HEK293 (cell line): ENCODE results near the gene RGPD8.

ENCODE experiments used
- CTCF ChIA-PET: fragments of 350-600 bp; formaldehyde crosslinking; extraction: SDS; loops from one replicate; lab custom pipeline; 2021; ENCODE audit warnings: antibody characterized with exemption; lab: Yijun Ruan, JAX
- POLR2A ChIA-PET: fragments of 300-600 bp; formaldehyde crosslinking; extraction: SDS; loops from one replicate; lab custom pipeline; 2020; ENCODE audit warnings: antibody characterized with exemption, inconsistent platforms; lab: Yijun Ruan, JAX
- H3K27ac ChIP-seq: fragments of 200-500 bp; sonication (Bioruptor generic); 2 replicates; pipeline ENCODE4 v1.5.1; 2014; ENCODE audit warnings: low read depth, low read length, control low read depth, inconsistent platforms; ENCODE audit errors: extremely low read depth
- H3K36me3 ChIP-seq, 2 experiments: fragments of 200-500 bp in 1 of 2; sonication (Bioruptor generic) in 1 of 2; 1 replicate in 1 of 2; 2 replicates in 1 of 2; pipeline ENCODE4 v1.5.1; 2014 to 2017; ENCODE audit warnings: inconsistent platforms in 2 of 2, low read length in 2 of 2; ENCODE audit not compliant: control insufficient read depth in 2 of 2, insufficient read depth in 1 of 2
- H3K4me1 ChIP-seq: fragments of 200-500 bp; sonication (Bioruptor generic); 2 replicates; pipeline ENCODE4 v1.5.1; 2014; ENCODE audit warnings: mild to moderate bottlenecking, low read length, inconsistent platforms; ENCODE audit not compliant: control insufficient read depth, insufficient read depth
- H3K4me3 ChIP-seq: 2 replicates; pipeline ENCODE4 v1.5.1; 2011; ENCODE audit warnings: low read depth, mild to moderate bottlenecking, control low read depth, low read length, moderate library complexity
- H3K9me3 ChIP-seq: fragments of 200-500 bp; sonication (Bioruptor generic); 2 replicates; pipeline ENCODE4 v1.5.1; 2014; ENCODE audit warnings: low read depth, low read length, inconsistent platforms; ENCODE audit not compliant: control insufficient read depth, insufficient read depth
- KLF16 ChIP-seq: fragments of 450-650 bp; formaldehyde crosslinking; IDR thresholded peaks from 2 replicates; pipeline ENCODE4 v1.5.1; 2017; ENCODE audit warnings: missing biosample characterization, missing genetic modification characterization
- ZNF121 ChIP-seq: fragments of 450-650 bp; formaldehyde crosslinking; IDR thresholded peaks from 2 replicates; pipeline ENCODE4 v1.5.1; 2016; ENCODE audit warnings: missing biosample characterization, missing genetic modification characterization
- ZNF155 ChIP-seq: fragments of 450-650 bp; formaldehyde crosslinking; IDR thresholded peaks from 2 replicates; pipeline ENCODE4 v1.5.1; 2016; ENCODE audit warnings: missing biosample characterization, missing genetic modification characterization
- ZNF292 ChIP-seq: fragments of 450-650 bp; formaldehyde crosslinking; IDR thresholded peaks from 2 replicates; pipeline ENCODE4 v1.5.1; 2016; ENCODE audit warnings: low read depth, missing biosample characterization, missing genetic modification characterization, borderline replicate concordance
- ZNF416 ChIP-seq: fragments of 450-650 bp; formaldehyde crosslinking; IDR thresholded peaks from 2 replicates; pipeline ENCODE4 v1.5.1; 2016; ENCODE audit warnings: missing biosample characterization, missing genetic modification characterization
- ZNF514 ChIP-seq: fragments of 450-650 bp; formaldehyde crosslinking; IDR thresholded peaks from 2 replicates; pipeline ENCODE4 v1.5.1; 2016; ENCODE audit warnings: missing biosample characterization, missing genetic modification characterization
- ZNF701 ChIP-seq: fragments of 450-650 bp; formaldehyde crosslinking; IDR thresholded peaks from 2 replicates; pipeline ENCODE4 v1.5.1; 2016; ENCODE audit warnings: missing biosample characterization, missing genetic modification characterization
- ZNF843 ChIP-seq: fragments of 450-650 bp; formaldehyde crosslinking; IDR thresholded peaks from 2 replicates; pipeline ENCODE4 v1.5.1; 2016; ENCODE audit warnings: missing biosample characterization, missing genetic modification characterization
- ZXDB ChIP-seq: fragments of 450-650 bp; formaldehyde crosslinking; IDR thresholded peaks from 2 replicates; pipeline ENCODE4 v1.5.1; 2016; ENCODE audit warnings: missing biosample characterization, missing genetic modification characterization
- TF ChIP-seq, protein P1 (sequence below): fragments of 450-650 bp; formaldehyde crosslinking; IDR thresholded peaks from 2 replicates; pipeline ENCODE4 v1.5.1; 2016; ENCODE audit warnings: missing biosample characterization, missing genetic modification characterization
- TF ChIP-seq, protein P2 (sequence below): fragments of 450-650 bp; formaldehyde crosslinking; IDR thresholded peaks from 2 replicates; pipeline ENCODE4 v1.5.1; 2016; ENCODE audit warnings: missing biosample characterization, missing genetic modification characterization, borderline replicate concordance
- TF ChIP-seq, protein P3 (sequence below): fragments of 450-650 bp; formaldehyde crosslinking; conservative IDR thresholded peaks from 2 replicates; pipeline ENCODE4 v1.5.1; 2016; ENCODE audit warnings: low read depth, missing biosample characterization, missing genetic modification characterization
- TF ChIP-seq, protein P4 (sequence below): fragments of 450-650 bp; formaldehyde crosslinking; IDR thresholded peaks from 2 replicates; pipeline ENCODE4 v1.5.1; 2017; ENCODE audit warnings: missing biosample characterization, missing genetic modification characterization
- TF ChIP-seq, protein P5 (sequence below): fragments of 450-650 bp; formaldehyde crosslinking; IDR thresholded peaks from 2 replicates; pipeline ENCODE4; 2016; ENCODE audit warnings: missing biosample characterization, missing genetic modification characterization

Gene RGPD8

DNA sequence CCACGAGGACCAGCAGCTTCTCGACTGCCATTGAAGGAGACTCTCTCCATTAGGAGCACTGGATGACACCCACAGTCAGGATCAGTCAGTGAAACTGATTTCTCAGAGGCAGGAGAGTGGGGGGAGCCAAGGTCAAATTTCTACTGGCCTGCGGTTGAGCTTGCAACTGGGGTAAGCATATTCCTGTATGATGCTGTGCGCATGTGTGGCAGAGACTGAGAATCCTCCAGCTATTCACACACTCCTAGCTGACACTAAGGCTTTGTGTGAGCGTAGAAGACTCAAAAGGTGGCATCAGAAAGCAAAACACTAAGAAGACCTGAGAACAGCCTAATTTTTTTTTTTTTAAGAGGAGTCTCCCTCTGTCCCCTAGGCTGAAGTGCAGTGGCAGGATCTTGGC lies 28.7 kb upstream of the RGPD8 start:
- Histone ChIP-seq H3K4me3 (no peak overlapping the region), H3K27ac (no peak overlapping the region), H3K36me3 (no peaks in the 10 kb centered on the region), H3K9me3 (no peaks in the 10 kb centered on the region), H3K4me1 (no peaks in the 10 kb centered on the region)
- TF ChIP-seq ZXDB (no peak), ZNF121 (tag by site-specific recombination) (no peak), ZNF292 (tag by site-specific recombination) (no peak), ZNF155 (tag by site-specific recombination) (no peak)
- TF ChIP-seq, protein P1, sequence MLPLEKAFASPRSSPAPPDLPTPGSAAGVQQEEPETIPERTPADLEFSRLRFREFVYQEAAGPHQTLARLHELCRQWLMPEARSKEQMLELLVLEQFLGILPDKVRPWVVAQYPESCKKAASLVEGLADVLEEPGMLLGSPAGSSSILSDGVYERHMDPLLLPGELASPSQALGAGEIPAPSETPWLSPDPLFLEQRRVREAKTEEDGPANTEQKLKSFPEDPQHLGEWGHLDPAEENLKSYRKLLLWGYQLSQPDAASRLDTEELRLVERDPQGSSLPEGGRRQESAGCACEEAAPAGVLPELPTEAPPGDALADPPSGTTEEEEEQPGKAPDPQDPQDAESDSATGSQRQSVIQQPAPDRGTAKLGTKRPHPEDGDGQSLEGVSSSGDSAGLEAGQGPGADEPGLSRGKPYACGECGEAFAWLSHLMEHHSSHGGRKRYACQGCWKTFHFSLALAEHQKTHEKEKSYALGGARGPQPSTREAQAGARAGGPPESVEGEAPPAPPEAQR, result no peak
- TF ChIP-seq, protein P2, sequence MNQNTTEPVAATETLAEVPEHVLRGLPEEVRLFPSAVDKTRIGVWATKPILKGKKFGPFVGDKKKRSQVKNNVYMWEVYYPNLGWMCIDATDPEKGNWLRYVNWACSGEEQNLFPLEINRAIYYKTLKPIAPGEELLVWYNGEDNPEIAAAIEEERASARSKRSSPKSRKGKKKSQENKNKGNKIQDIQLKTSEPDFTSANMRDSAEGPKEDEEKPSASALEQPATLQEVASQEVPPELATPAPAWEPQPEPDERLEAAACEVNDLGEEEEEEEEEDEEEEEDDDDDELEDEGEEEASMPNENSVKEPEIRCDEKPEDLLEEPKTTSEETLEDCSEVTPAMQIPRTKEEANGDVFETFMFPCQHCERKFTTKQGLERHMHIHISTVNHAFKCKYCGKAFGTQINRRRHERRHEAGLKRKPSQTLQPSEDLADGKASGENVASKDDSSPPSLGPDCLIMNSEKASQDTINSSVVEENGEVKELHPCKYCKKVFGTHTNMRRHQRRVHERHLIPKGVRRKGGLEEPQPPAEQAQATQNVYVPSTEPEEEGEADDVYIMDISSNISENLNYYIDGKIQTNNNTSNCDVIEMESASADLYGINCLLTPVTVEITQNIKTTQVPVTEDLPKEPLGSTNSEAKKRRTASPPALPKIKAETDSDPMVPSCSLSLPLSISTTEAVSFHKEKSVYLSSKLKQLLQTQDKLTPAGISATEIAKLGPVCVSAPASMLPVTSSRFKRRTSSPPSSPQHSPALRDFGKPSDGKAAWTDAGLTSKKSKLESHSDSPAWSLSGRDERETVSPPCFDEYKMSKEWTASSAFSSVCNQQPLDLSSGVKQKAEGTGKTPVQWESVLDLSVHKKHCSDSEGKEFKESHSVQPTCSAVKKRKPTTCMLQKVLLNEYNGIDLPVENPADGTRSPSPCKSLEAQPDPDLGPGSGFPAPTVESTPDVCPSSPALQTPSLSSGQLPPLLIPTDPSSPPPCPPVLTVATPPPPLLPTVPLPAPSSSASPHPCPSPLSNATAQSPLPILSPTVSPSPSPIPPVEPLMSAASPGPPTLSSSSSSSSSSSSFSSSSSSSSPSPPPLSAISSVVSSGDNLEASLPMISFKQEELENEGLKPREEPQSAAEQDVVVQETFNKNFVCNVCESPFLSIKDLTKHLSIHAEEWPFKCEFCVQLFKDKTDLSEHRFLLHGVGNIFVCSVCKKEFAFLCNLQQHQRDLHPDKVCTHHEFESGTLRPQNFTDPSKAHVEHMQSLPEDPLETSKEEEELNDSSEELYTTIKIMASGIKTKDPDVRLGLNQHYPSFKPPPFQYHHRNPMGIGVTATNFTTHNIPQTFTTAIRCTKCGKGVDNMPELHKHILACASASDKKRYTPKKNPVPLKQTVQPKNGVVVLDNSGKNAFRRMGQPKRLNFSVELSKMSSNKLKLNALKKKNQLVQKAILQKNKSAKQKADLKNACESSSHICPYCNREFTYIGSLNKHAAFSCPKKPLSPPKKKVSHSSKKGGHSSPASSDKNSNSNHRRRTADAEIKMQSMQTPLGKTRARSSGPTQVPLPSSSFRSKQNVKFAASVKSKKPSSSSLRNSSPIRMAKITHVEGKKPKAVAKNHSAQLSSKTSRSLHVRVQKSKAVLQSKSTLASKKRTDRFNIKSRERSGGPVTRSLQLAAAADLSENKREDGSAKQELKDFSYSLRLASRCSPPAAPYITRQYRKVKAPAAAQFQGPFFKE (tag by site-specific recombination), result no peak
- TF ChIP-seq, protein P3, sequence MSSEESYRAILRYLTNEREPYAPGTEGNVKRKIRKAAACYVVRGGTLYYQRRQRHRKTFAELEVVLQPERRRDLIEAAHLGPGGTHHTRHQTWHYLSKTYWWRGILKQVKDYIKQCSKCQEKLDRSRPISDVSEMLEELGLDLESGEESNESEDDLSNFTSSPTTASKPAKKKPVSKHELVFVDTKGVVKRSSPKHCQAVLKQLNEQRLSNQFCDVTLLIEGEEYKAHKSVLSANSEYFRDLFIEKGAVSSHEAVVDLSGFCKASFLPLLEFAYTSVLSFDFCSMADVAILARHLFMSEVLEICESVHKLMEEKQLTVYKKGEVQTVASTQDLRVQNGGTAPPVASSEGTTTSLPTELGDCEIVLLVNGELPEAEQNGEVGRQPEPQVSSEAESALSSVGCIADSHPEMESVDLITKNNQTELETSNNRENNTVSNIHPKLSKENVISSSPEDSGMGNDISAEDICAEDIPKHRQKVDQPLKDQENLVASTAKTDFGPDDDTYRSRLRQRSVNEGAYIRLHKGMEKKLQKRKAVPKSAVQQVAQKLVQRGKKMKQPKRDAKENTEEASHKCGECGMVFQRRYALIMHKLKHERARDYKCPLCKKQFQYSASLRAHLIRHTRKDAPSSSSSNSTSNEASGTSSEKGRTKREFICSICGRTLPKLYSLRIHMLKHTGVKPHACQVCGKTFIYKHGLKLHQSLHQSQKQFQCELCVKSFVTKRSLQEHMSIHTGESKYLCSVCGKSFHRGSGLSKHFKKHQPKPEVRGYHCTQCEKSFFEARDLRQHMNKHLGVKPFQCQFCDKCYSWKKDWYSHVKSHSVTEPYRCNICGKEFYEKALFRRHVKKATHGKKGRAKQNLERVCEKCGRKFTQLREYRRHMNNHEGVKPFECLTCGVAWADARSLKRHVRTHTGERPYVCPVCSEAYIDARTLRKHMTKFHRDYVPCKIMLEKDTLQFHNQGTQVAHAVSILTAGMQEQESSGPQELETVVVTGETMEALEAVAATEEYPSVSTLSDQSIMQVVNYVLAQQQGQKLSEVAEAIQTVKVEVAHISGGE (tag by site-specific recombination), result no peak
- POLR2A ChIA-PET, result interaction anchor here (0.7 kb wide), 1 partner anchor 78 kb away, joined by 3 read pairs; no protein-coding TSS in a partner anchor
- CTCF ChIA-PET, result interaction anchor here (0.8 to 1.0 kb wide), 2 partner anchors 17 to 480 kb away, joined by 3 to 5 read pairs; no protein-coding TSS in a partner anchor

DNA sequence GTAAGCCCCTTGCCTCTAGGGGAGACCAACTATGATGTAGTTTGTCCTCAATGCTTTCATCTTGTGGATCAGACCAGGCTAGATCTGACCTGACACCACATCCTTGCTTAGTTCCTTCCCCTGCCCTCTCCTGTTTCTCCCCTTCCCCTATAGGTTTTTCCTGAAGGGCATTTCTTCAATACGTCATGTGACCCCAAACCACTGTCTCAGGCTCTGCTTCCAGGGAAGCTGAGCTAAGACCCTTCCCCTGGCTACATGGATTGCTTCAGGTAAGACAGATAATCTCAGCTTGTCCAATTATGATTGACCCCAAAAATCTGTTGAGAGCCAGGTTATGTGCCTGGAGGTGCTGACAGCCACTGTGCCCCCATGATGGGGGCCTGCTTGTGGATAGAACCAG lies 25.9 kb upstream of the RGPD8 start:
- POLR2A ChIA-PET, result no interaction called here
- Histone ChIP-seq H3K4me3 (no peak overlapping the region), H3K27ac (no peak overlapping the region), H3K36me3 (no peaks in the 10 kb centered on the region), H3K4me1 (no peaks in the 10 kb centered on the region), H3K9me3 (no peaks in the 10 kb centered on the region)
- no peak for TF ChIP-seq ZNF701
- TF ChIP-seq ZNF514 (tag by site-specific recombination), result no peak
- no peak for TF ChIP-seq ZNF416 (tag by site-specific recombination)
- TF ChIP-seq, protein P4, sequence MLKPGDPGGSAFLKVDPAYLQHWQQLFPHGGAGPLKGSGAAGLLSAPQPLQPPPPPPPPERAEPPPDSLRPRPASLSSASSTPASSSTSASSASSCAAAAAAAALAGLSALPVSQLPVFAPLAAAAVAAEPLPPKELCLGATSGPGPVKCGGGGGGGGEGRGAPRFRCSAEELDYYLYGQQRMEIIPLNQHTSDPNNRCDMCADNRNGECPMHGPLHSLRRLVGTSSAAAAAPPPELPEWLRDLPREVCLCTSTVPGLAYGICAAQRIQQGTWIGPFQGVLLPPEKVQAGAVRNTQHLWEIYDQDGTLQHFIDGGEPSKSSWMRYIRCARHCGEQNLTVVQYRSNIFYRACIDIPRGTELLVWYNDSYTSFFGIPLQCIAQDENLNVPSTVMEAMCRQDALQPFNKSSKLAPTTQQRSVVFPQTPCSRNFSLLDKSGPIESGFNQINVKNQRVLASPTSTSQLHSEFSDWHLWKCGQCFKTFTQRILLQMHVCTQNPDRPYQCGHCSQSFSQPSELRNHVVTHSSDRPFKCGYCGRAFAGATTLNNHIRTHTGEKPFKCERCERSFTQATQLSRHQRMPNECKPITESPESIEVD, result no peak
- no peak for TF ChIP-seq KLF16 (tag by site-specific recombination)
- TF ChIP-seq, protein P5, sequence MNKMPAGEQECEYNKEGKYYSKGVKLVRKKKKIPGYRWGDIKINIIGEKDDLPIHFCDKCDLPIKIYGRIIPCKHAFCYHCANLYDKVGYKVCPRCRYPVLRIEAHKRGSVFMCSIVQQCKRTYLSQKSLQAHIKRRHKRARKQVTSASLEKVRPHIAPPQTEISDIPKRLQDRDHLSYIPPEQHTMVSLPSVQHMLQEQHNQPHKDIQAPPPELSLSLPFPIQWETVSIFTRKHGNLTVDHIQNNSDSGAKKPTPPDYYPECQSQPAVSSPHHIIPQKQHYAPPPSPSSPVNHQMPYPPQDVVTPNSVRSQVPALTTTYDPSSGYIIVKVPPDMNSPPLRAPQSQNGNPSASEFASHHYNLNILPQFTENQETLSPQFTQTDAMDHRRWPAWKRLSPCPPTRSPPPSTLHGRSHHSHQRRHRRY (tag by site-specific recombination), result no peak
- TF ChIP-seq ZNF843 (tag by site-specific recombination), result no peak
- CTCF ChIA-PET, result interaction anchor here (0.7 kb wide), 1 partner anchor 109 kb away, joined by 3 read pairs; no protein-coding TSS in a partner anchor
